GM12878 (cell line): ENCODE data around the gene CPA2. TPM values are rescaled to one million over a fixed set of nuclear protein-coding genes. Genes with fewer than 3 reads are reported as not detected.

Source experiments
- ATAC-seq: fragments of 200-7000 bp; cut with Tn5 transposase; 3 replicates; pipeline ENCODE4 v1.9.1; 2020; ENCODE audit warnings: mild to moderate bottlenecking, moderate library complexity
- BruUV-seq: library from RNA; stranded (reverse); fragments of 400-500 nt; replicated peaks from 2 replicates; lab custom pipeline; 2021; lab: Mats Ljungman, UMichigan
- CTCF ChIA-PET: fragments of 300-600 bp; sonication (Branson Sonifier 250); formaldehyde crosslinking; extraction: SDS; loops from one replicate; lab custom pipeline; 2021; ENCODE audit warnings: inconsistent platforms; lab: Yijun Ruan, JAX
- POLR2A ChIA-PET: fragments of 350-600 bp; formaldehyde crosslinking; extraction: SDS; loops from one replicate; lab custom pipeline; 2021; ENCODE audit warnings: inconsistent platforms; lab: Charles Lee
- RAD21 ChIA-PET: fragments of 300-600 bp; sonication (Branson Sonifier 250); formaldehyde crosslinking; loops from one replicate; lab custom pipeline; 2023; ENCODE audit warnings: antibody characterized with exemption; ENCODE audit not compliant: unreplicated experiment; lab: Charles Lee
- SMC1A ChIA-PET: fragments of 300-600 bp; sonication (Branson Sonifier 250); formaldehyde crosslinking; loops from one replicate; lab custom pipeline; 2023; ENCODE audit not compliant: unreplicated experiment, uncharacterized antibody; lab: Charles Lee
- DNase-seq: peaks from one replicate; pipeline ENCODE4 v3.0.0-alpha.2; 2011; ENCODE audit warnings: low read depth, low spot score
- FAIRE-seq: peaks from 3 replicates; lab custom pipeline; 2011; peaks lifted over from hg19 to GRCh38; lab: Jason Lieb, UNC
- H2AFZ ChIP-seq: 2 replicates; pipeline ENCODE4 v1.6.0; 2011; ENCODE audit warnings: low read depth, low read length, control low read depth; ENCODE audit not compliant: control insufficient read depth
- H3K27ac ChIP-seq: 2 replicates; pipeline ENCODE4 v1.5.1; 2011; ENCODE audit warnings: control low read depth; ENCODE audit not compliant: control insufficient read depth, insufficient read depth
- H3K27me3 ChIP-seq, 2 experiments: replicated peaks in 1 of 2; 2 replicates each; pipeline versions ENCODE4 v1.6.0 to v1.6.1; 2011; ENCODE audit warnings: low read length in 1 of 2; ENCODE audit not compliant: control insufficient read depth in 2 of 2, insufficient read depth in 2 of 2
- H3K36me3 ChIP-seq, 2 experiments: 2 replicates each; pipeline ENCODE4 v1.5.1; 2011; ENCODE audit warnings: low read length in 1 of 2; ENCODE audit not compliant: control insufficient read depth in 2 of 2, insufficient read depth in 2 of 2
- H3K4me1 ChIP-seq: 2 replicates; pipeline ENCODE4 v1.6.1; 2011; ENCODE audit warnings: mild to moderate bottlenecking, low read length, moderate library complexity, mixed read lengths; ENCODE audit not compliant: control insufficient read depth, insufficient read depth
- H3K4me2 ChIP-seq: 2 replicates; pipeline ENCODE4 v1.6.0; 2011; ENCODE audit warnings: control low read depth; ENCODE audit not compliant: control insufficient read depth, insufficient read depth
- H3K4me3 ChIP-seq: fragments of 200-600 bp; sonication (generic); 2 replicates; pipeline ENCODE4 v1.5.1; 2016
- H3K79me2 ChIP-seq: 2 replicates; pipeline ENCODE4 v1.6.0; 2011; ENCODE audit warnings: low read length; ENCODE audit not compliant: control insufficient read depth, insufficient read depth
- H3K9ac ChIP-seq: 2 replicates; pipeline ENCODE4 v1.8.0; 2011; ENCODE audit warnings: low read length, control low read depth, mixed read lengths; ENCODE audit not compliant: control insufficient read depth, insufficient read depth
- H3K9me3 ChIP-seq: replicated peaks from 3 replicates; pipeline ENCODE4 v1.5.1; 2011; ENCODE audit warnings: mild to moderate bottlenecking, low read length; ENCODE audit not compliant: control insufficient read depth, insufficient read depth
- H4K20me1 ChIP-seq: 2 replicates; pipeline ENCODE4 v1.6.0; 2011; ENCODE audit not compliant: control insufficient read depth, insufficient read depth
- EP300 ChIP-seq, 2 experiments: fragments of 150-350 bp in 1 of 2; IDR thresholded peaks; 2 replicates each; pipeline ENCODE4 v1.6.1; 2011 to 2012; ENCODE audit warnings: low read depth in 2 of 2, low read length in 2 of 2, borderline replicate concordance in 1 of 2, improper control_type of control experiment in 1 of 2, inconsistent platforms in 1 of 2; ENCODE audit not compliant: control insufficient read depth in 1 of 2
- HDAC6 ChIP-seq: fragments of 200-600 bp; sonication (generic); IDR thresholded peaks from one replicate; pipeline ENCODE4 v1.8.0; 2017; ENCODE audit warnings: antibody characterized with exemption; ENCODE audit not compliant: unreplicated experiment
- IKZF1 ChIP-seq: fragments of 450-650 bp; conservative IDR thresholded peaks from 2 replicates; pipeline ENCODE4 v1.6.1; 2017; ENCODE audit warnings: antibody characterized with exemption, mild to moderate bottlenecking
- IRF4 ChIP-seq: IDR thresholded peaks from 2 replicates; pipeline ENCODE4 v1.6.1; 2011; ENCODE audit warnings: low read depth, low read length
- NR2F1 ChIP-seq: fragments of 450-650 bp; conservative IDR thresholded peaks from 2 replicates; pipeline ENCODE4 v1.6.1; 2017; ENCODE audit warnings: mild to moderate bottlenecking
- PAX8 ChIP-seq: fragments of 450-650 bp; IDR thresholded peaks from 2 replicates; pipeline ENCODE4 v1.6.1; 2017; ENCODE audit warnings: mild to moderate bottlenecking, moderate library complexity
- TBL1XR1 ChIP-seq: IDR thresholded peaks from 2 replicates; pipeline ENCODE4 v1.6.1; 2012; ENCODE audit warnings: low read depth, low read length, improper control_type of control experiment
- WGBS: methylation state at CpG from one replicate; pipeline ENCODE4 v1.1.6; 2016; ENCODE audit warnings: low lambda C conversion rate; ENCODE audit not compliant: insufficient replicate concordance, insufficient coverage; ENCODE audit errors: missing lambda C conversion rate; 5-methylcytosine and 5-hydroxymethylcytosine counted together
- in situ Hi-C: fragments of 300-500 bp; cut with MboI; formaldehyde crosslinking; loops from 9 replicates; pipeline ENCODE4 v1.14.3; 2018; ENCODE audit warnings: mixed read lengths
- intact Hi-C: fragments of 100-400 bp; cut with micrococcal nuclease; formaldehyde crosslinking; loops from one replicate; pipeline ENCODE4 v1.14.2; 2022; ENCODE audit not compliant: unreplicated experiment
- polyA plus RNA-seq, 11 experiments: library from polyadenylated mRNA; depleted of rRNA in 4 of 11; unstranded in 6 of 11; stranded (reverse) in 5 of 11; fragments of >200 nt; fragmentation: Nextera tagmentation in 4 of 11; fragmentation: Illumina TruSeq in 1 of 11; extraction: Ambion mirVana in 4 of 11; extraction: Trizol in 1 of 11; gene quantifications; 1 replicate in 1 of 11; 2 replicates in 10 of 11; pipeline versions ENCODE4 v1.2.1 to v1.2.3, GENCODE V29; 2011 to 2016; ENCODE audit warnings: inconsistent platforms in 2 of 11, missing spikeins in 2 of 11, low read depth in 1 of 11
- total RNA-seq, 4 experiments: library from RNA; depleted of rRNA in 3 of 4; stranded (reverse); fragments of >200 nt in 3 of 4; fragmentation: Illumina TruSeq in 1 of 4; extraction: Trizol in 1 of 4; gene quantifications; 2 replicates each; pipeline versions ENCODE4 v1.2.1 to v1.2.3, GENCODE V29; 2013 to 2021

Gene CPA2
- total and polyA plus RNA-seq, 10 of the 15 experiments (the other 5 are each of a cell fraction or from before 2014, with no cell fraction given) = 0.04 to 1.9 TPM; not detected in 8

GRCh38 chr7:130288168-130288567 is 21.5 kb downstream of the CPA2 start:
- POLR2A ChIA-PET = interaction anchor here (0.5 kb wide), 1 partner anchor 245 kb away, joined by 3 read pairs; no protein-coding TSS in a partner anchor
- CTCF ChIA-PET = no interaction called here
- no peaks in the 10 kb centered on the region for H3K27me3 ChIP-seq
- H3K4me2 ChIP-seq = no peak overlapping the region
- H3K79me2 ChIP-seq = no peaks in the 10 kb centered on the region
- RAD21 ChIA-PET = no interaction called here
- no peaks in the 10 kb centered on the region for H3K36me3 ChIP-seq
- no peak overlapping the region for H3K27ac ChIP-seq
- SMC1A ChIA-PET = no interaction called here
- in situ Hi-C loops = no loop called here
- no TSS peak for BruUV-seq
- H2AFZ ChIP-seq = no peak overlapping the region
- no peak overlapping the region for H3K4me3 ChIP-seq
- no peak overlapping the region for H3K9ac ChIP-seq
- H3K4me1 ChIP-seq = no peaks in the 10 kb centered on the region
- no peaks in the 10 kb centered on the region for H4K20me1 ChIP-seq
- no peak for ATAC-seq
- no peak for FAIRE-seq
- no peaks in the 10 kb centered on the region for H3K9me3 ChIP-seq
- intact Hi-C loops = no loop called here
- no peak for TF ChIP-seq EP300 (IDR thresholded peaks at IDR 0.05; ENCODE audit: borderline replicate concordance in 1 of 2, control insufficient read depth in 1 of 2, low read depth in 2 of 2, low read length in 2 of 2)
- no peak for TF ChIP-seq IKZF1
- TF ChIP-seq, all 136 proteins: peak for 0
- no peak for DNase-seq
- 72% methylated on average over 4 of the region's 4 CpGs for WGBS

GRCh38 chr7:130288829-130289228 is 22.2 kb downstream of the CPA2 start:
- H3K27me3 ChIP-seq = no peaks in the 10 kb centered on the region
- RAD21 ChIA-PET = no interaction called here
- H3K9ac ChIP-seq = no peak overlapping the region
- in situ Hi-C loops (no loop called here), intact Hi-C loops (no loop called here)
- ATAC-seq = no peak
- H4K20me1 ChIP-seq = no peaks in the 10 kb centered on the region
- H3K27ac ChIP-seq = no peak overlapping the region
- TF ChIP-seq NR2F1 (no peak), PAX8 (no peak), TBL1XR1 (no peak), IRF4 (no peak), HDAC6 (no peak)
- no peak overlapping the region for H3K4me2 ChIP-seq
- no peaks in the 10 kb centered on the region for H3K36me3 ChIP-seq
- no peaks in the 10 kb centered on the region; the same call in 2 of the 3 replicates for H3K9me3 ChIP-seq
- CTCF ChIA-PET = no interaction called here
- no TSS peak for BruUV-seq
- 62% methylated on average over 5 of the region's 5 CpGs for WGBS
- no peaks in the 10 kb centered on the region for H3K4me1 ChIP-seq
- POLR2A ChIA-PET = interaction anchor here (0.5 kb wide), 1 partner anchor 244 kb away, joined by 3 read pairs; no protein-coding TSS in a partner anchor
- no peak overlapping the region for H3K4me3 ChIP-seq
- no peak for DNase-seq
- no peak for FAIRE-seq
- H3K79me2 ChIP-seq = no peaks in the 10 kb centered on the region
- H2AFZ ChIP-seq = no peak overlapping the region
- SMC1A ChIA-PET = no interaction called here
